Right lung (tissue), 5 donors: ENCODE measurements around the gene RAB40B. TPM values are rescaled to one million over a fixed set of nuclear protein-coding genes. Genes with fewer than 3 reads are reported as not detected.

Experiments used
- DNase-seq, 2 donors: peaks; one replicate each; pipeline ENCODE4 v3.0.0-alpha.2; 2013
- polyA plus RNA-seq, 5 donors: library from polyadenylated mRNA; unstranded; fragments of 120-200 nt; gene quantifications; one replicate each; pipeline versions ENCODE4 v1.2.1 to v1.2.3, GENCODE V29; 2013; ENCODE audit warnings: inconsistent platforms in 1 of 5, low replicate concordance in 1 of 5; ENCODE audit not compliant: insufficient read length in 5 of 5, insufficient read depth in 1 of 5

Gene RAB40B
- polyA plus RNA-seq, 5 donors, result 15.4 to 31.9 (median 22.4) TPM

DNA sequence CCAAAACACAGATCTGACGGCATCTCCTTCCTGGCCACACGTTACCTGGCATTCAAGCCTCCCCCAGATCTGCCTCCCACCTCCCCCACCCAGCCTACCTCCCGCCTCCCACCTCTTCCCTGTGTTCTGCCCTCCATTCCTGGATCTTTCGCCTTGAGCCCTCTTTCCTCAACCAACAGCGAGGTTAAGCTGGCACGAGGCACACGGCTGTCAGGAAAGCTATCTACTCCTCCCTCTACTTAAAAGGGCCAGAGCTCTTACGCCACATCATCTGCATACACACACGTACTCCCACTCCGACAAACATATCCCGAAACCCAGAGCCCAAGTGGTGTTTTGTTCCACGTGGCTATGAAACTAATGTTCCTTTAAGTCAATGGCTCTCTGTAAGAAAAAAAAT lies 68.3 kb downstream of the RAB40B start:
- DNase-seq, result no peak

DNA sequence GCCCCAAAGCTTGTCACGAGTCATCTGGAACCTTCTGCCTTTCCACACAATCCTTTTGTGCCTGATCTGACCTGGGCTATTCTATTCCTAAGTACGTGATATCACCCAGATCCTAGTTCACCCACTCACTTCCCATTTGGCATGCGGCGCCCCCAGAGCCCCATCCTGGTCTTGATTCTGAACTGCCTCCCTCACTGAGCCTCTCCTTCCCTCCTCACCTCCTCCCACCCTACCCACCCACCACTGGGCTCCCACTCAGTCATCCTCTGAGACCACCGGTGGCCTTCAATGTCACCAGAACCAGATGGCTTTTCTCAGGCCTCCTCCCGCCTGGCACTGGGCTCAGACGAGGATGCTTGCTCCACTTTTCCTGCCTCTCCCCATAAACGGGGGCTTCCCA lies 68.8 kb downstream of the RAB40B start:
- DNase-seq, result no peak

DNA sequence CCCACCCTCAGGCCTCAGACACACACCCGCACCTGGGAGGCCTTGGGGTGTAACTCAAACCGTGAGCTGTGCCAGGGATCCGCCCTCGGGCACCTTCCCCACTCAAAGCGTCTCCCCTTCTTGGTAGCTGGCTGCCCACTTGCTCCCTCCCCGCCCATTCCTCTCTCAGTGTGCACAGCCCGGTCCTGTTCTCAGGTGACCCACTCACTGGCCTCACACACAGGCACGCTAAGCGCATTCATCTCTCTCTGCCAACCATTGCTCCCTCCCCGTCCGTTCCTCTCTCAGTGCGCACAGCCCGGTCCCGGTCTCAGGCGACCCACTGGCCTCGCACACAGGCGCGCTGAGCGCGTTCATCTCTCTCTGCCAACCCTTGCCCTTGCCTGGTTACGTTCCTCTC lies 71.1 kb downstream of the RAB40B start:
- no peak for DNase-seq

DNA sequence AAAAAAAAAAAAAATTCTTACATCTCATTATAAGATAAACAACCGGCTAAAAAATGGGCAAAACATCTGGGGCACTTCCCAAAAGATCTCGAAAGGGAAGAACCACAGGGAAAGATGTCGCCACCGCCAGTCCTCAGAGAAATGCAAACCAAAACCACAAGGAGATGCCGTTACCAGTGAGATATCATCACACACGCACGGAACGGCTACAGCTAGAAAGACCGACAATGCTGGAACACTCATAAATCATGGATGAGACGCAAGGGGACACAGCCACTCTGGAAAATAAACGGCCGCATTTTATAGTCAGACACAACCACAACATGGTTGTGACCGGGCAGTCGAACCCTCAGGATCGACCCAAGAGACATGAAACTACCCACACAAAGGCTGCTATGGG lies 74.8 kb downstream of the RAB40B start:
- DNase-seq, result no peak

DNA sequence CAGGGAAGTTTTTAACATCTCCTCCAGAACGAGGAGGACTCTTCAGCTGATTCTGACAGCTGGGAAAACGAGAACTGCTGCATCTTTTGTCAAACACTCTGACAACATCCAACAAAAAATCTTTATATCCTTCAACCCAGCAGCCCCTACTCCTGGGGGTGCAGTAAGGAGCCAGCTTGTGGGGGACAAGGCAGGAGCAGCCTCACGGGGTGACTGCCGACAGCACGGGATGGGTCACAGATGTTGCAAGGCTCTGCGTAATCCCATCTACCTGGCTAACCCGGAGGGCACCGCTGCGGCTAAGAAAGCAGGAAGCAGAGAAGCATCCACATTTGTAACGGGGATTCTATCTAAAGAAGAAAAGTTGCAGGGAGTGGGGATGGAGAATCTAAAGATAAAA lies 78.9 kb downstream of the RAB40B start:
- no peak for DNase-seq

DNA sequence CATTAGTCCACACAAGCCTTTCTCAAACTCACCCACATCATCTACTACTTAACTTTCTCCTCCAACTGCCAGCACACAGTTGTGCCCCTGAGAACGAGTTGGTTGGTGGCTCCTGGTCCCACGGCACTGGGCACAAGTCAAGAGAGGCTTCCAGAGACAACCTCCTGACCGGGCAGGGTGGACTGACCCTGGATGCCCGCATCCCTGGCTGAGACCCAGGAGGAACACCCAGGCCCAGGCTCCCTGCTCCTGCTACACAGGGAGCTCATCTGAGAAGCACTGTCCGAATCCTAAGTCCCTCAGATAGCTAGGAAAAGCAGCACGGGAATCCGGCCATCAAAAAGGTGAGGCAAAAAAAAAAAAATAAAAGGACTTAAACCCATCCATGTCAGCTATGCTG lies 79.3 kb downstream of the RAB40B start:
- no peak for DNase-seq

DNA sequence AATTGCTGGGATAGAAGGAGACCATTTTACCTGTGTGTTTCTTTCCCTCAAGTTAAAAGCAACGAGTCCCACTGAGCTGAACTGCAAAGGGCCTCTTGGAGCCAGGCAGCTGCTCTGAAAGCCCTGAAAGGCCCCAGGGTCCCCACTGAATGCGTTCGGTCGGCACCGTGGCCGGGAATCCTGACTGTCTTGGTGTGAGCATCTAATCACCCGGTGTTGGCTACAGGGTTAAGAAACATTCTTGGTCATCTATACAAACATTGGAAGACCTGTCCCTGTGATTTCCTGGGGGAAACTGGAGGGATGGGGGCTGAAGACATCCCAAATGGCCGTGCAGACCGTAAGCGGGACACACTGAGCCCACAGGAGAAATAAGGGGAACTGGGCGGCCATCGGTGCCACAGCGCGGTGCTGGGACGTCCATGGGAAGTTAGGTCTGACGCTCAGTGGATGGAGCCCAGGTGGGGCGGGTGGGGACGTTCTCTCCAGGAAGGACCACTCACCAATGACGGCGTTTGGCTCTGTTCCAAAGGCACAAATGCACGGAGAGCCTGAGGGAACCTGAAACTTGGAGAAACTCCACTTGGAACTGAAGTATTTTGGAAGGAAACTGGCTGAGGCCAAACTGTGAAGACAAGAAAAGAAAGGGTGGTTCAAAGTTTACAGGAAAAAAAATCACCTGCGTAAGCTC lies 82.3 kb downstream of the RAB40B start:
- no peak for DNase-seq

DNA sequence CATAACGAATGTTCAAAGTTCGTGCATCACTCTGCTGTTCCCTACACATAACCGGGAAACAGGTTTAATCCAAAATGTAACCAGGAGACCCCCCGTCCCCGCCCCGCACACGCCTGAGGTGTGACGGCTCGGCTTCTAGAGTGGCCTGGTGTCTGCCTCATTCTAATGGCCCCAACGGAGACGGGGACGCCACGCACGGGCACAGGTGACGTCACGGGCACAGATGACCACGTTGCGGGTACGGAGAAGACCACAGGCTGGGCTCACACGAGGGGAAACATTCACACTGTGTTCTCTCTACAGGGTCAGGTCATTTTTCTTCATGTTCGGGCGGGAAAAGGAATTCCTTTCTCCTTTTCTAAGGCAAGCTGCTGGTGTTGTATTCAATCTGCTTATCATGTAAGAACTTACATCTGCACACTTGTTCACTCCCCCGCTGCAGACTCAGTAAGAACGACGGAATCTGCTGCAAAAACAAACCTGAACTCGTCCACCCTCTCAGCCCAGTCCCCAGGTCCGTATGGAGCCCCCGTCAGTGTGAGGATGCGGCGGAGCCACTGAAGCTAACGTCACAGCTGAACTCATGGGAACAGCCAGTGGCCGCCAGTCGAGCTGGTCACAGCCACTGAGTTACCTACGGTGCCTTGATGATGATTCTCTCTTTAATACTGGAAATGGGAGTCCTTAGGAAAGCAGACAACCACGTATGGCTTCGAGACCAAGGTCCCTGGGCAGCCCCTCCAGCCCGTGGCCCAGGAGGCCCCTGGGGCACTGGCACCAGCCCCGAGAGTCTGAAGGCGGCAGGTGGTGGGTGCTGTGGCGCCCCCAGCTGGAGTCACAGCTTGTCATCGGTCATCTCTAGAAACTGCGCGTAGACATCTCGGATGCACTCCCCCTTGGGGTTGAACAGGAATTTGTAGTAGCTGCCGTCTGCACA lies 83.1 kb downstream of the RAB40B start:
- no peak for DNase-seq

DNA sequence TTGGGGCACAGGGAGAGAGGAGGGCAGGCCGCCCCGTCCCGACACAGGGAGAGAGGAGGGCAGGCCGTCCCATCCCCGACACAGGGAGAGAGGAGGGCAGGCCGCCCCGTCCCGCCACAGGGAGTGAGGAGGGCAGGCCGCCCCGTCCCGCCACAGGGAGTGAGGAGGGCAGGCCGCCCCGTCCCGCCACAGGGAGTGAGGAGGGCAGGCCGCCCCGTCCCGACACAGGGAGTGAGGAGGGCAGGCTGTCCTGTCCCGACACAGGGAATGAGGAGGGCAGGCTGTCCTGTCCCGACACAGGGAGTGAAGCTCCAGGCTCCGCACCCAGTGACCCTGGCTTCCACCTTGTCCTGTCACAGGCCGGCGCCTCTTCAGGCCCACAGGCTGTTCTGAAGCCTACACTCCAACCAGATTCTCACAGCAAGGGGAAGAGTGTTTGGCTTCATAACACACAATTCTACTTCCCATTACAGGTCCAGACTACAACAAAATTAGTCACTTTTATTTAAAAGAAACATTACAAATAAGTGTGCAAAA lies 84.3 kb downstream of the RAB40B start:
- no peak for DNase-seq

DNA sequence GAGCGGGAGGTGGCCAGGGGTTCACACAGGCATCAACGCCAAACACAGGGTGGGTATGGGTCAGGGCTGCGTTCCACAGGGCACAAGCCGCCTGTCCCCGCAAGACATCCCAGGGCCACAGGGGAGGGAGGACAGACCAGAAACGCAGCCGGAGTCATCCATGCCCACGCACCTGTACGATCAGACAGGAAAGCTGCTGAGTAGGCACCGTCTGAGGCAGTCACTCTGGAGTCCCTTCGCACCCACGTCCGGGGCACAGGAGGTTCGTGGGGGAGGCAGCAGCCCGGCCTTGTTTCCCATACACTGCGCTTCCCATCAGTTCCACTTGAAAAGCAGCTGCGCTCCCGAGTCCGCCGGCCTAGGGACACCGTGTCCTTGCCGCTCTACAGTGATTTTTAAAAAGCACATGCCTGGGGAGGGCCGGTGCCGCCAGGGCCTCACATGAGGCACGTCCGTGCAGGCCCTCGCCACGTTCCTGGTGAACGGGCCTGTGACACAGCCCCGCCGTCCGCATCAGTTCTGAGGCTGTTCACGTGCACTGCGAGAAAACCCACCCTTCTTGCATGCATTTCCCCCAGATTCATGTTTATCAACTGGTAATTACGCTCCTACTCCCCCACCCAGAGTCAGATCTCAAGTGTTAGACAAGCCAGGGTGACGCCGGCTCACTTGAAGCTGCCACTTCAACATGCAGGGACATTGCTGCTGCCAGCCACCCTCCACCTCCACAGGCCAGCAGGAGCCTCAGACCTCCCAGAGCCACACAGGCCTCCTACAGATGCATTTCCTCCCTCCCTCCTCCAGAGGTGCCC lies 85.0 kb downstream of the RAB40B start:
- no peak for DNase-seq

DNA sequence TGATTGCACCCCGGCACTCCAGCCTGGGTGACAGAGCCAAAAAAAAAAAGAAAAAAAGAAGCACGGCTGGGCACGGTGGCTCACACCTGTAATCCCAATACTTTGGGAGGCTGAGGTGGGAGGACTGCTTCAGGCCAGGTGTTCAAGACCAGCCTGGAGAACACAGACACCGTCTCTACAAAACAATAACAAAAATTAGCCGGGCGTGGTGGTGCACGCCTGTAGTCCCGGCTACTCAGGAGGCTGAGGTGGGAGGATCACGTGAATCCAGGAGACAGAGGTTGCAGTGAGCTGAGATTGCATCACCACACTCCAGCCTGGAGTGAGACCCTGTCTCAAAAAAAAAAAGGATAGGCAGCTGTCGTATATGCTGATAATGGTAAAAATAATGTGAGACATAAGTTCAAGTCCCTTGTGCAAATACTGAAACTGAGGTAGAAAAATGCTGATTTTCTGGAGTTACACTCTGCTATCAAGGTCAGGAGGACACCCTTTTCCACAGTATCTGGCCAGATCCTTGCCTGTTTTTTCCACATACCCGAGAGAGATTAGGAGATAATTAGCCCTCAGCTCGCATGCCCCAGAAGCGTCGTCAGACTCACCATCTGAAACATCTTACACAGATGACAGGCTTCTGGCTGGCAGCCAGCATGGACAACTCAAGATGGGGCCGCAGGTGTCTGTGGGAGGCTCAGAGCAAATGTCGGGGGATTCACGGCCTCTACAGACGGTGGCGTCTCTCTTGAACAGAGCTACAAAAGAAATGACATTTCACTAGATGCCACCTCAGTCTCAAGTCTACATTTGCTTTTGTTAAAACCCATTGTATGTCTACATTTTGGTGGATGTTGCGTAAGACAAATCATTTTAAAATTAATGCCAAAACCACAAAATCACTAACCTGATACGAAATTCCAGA lies 87.1 kb downstream of the RAB40B start:
- DNase-seq, result no peak

DNA sequence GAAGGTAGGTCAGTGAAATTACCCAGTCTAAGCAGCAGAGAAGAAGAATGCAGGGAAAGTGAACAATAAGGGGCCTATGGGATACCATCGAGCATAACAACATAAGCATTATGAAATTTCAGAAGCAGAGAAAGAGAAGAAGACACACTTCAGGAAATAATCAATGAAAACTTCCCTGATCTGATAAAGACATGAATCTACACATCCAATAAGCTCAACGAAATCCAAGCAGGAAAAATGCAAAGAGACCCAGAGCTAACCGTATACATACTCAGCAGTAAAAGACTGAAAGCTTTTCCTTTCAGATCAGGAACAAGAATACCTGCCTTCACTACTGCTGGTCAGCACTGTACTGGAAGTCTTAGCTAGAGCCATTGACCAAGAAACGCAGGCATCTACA lies 88.8 kb downstream of the RAB40B start:
- no peak for DNase-seq

DNA sequence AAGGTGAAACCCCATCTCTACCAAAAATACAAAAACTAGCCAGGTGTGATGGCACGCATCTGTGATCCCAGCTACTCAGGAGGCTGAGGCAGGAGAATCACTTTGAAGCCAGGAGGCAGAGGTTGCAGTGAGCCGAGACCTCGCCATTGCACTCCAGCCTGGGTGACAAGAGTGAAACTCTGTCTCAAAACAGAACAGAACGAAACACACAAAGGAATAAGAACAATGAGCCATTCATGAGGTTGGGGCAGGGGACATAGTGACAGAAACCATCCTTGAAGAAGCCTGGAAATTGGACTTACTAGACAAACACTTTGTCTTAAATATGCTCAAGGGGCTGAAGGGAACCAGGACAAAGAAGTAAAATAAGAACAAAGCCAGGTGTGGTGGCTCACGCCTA lies 89.7 kb downstream of the RAB40B start:
- DNase-seq, result no peak

DNA sequence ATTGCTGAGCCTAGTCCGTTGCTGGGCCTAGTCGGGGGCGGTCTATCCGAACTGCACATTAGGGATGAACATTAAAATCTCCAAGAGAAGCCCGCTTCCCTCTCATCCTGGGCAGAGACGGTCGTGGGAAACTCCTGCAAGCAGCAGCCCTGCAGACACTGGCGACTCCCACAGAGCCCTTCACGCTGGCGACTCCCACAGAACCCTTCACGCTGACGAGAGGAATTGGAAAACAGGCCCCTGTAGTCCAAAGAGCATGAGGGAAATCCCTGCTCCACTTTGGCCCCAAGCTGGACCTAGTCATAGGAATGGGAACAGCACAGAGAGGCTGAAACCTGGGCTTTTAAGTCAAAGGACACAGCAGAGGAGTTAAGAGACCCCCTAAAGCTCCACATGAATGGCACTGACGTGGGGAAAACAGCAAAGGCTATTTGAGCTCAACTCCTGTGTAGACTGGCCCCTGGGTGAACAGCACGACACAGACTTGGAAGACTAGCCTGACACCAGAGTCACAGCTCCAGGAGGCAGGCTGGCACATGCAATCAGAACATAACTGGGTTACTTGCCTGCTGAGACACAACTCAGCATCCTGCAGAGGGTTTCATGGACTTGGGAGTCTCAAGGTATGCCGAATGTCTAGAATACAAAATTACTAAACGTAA lies 92.4 kb downstream of the RAB40B start:
- DNase-seq, result no peak

Other genes starting within 250 kb of the RAB40B start
- gene CYBC1, start 247.9 kb downstream of the RAB40B start, polyA plus RNA-seq, result 10 to 100 TPM; 40.8 to 54.6 (median 48.9) TPM
- 100 to 1,000 TPM in 3 of 5 donors, 10 to 100 TPM in 2; 91.2 to 122 (median 108) TPM for gene NARF, start 240.0 kb downstream of the RAB40B start, polyA plus RNA-seq
- gene FOXK2, start 179.0 kb downstream of the RAB40B start, polyA plus RNA-seq, result 10 to 100 TPM; 29.2 to 41.7 (median 34.8) TPM
- 10 to 100 TPM; 74.0 to 95.4 (median 86.4) TPM for gene WDR45B, start 50.3 kb downstream of the RAB40B start, polyA plus RNA-seq
- 10 to 100 TPM; 41.8 to 56.7 (median 53.0) TPM for gene FN3KRP, start 18.0 kb upstream of the RAB40B start, polyA plus RNA-seq
- gene FN3K, start 36.9 kb upstream of the RAB40B start, polyA plus RNA-seq, result 10 to 100 TPM in 4 of 5 donors, 1 to 10 TPM in 1; 9.7 to 21.7 (median 19.2) TPM
- gene TBCD, start 53.4 kb upstream of the RAB40B start, polyA plus RNA-seq, result 100 to 1,000 TPM in 3 of 5 donors, 10 to 100 TPM in 2; 87.2 to 119 (median 109) TPM
- gene ZNF750, start 141.3 kb upstream of the RAB40B start, polyA plus RNA-seq, result under 1 TPM; 0.34 to 0.73 (median 0.53) TPM